ENCODE measurements around the gene CHMP1B. TPM values are rescaled to one million over a fixed set of nuclear protein-coding genes. Genes with fewer than 3 reads are reported as not detected.

The CHMP1B gene
- total and polyA plus RNA-seq, 3 donors from 2014 or later: 32.8 to 50.0 (median 39.1) TPM

GRCh38 chr18:11857177-11857887 lies 6.1 kb downstream of the CHMP1B start:
- no peaks in the 10 kb centered on the region for H3K36me3 ChIP-seq (ENCODE audit: low read depth, missing control alignments)
- no peak overlapping the region for H3K4me3 ChIP-seq
- H3K9me3 ChIP-seq: no peaks in the 10 kb centered on the region
- H3K27me3 ChIP-seq: no peaks in the 10 kb centered on the region
- H3K27ac ChIP-seq: no peak overlapping the region
- TF ChIP-seq POLR2A (IDR thresholded peaks at IDR 0.05): no peak
- peaks cover 9% of the 10 kb centered on the region for H3K4me1 ChIP-seq
- WGBS, 2 donors: 48 to 65% methylated on average over 11 of the region's 11 CpGs
- intact Hi-C loops (cut with DNase I; ENCODE audit: low total_unique reads): no loop called here
- DNase-seq: no peak

DNA sequence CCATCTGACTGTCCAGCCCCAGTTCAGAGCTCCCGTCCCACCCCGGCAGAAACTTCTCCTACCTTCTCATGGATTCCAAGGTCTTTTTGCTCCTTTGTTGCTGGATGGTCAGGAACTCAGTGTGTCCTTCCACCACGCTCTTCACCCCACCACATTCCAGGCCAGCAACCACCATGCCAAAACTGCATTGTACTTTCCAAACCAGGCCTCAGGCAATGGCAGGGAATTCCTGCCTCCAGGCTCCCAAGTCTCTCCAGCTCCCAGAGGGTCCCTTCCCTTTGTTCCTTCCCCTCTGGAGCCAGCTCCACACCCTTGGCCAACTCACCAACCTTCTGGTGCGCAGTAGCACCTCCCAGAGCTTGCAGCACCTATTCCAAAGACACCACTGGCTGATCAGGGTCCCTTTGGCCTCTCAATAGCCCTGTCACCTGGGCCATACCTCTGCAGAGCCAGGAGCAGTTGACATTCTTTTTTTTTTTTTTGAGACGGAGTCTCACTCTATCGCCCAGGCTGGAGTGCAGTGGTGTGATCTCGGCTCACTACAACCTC lies 8.1 kb downstream of the CHMP1B start:
- Histone ChIP-seq H3K4me3 (no peak overlapping the region), H3K9me3 (no peaks in the 10 kb centered on the region), H3K27ac (no peak overlapping the region), H3K36me3 (ENCODE audit: low read depth, missing control alignments) (no peaks in the 10 kb centered on the region), H3K27me3 (no peaks in the 10 kb centered on the region), H3K4me1 (no peaks in the 10 kb centered on the region)
- no peak for DNase-seq
- WGBS, 2 donors: 92 to 95% methylated on average over 7 of the region's 7 CpGs
- intact Hi-C loops (cut with DNase I; ENCODE audit: low total_unique reads): no loop called here
- TF ChIP-seq POLR2A (IDR thresholded peaks at IDR 0.05) (no peak), CTCF (IDR thresholded peaks at IDR 0.05) (no peak)

- TF ChIP-seq CTCF (IDR thresholded peaks at IDR 0.05): no peak
- no peak for TF ChIP-seq POLR2A (IDR thresholded peaks at IDR 0.05)
- Histone ChIP-seq H3K4me1 (no peaks in the 10 kb centered on the region), H3K27ac (no peak overlapping the region), H3K27me3 (no peaks in the 10 kb centered on the region), H3K9me3 (no peaks in the 10 kb centered on the region), H3K4me3 (no peak overlapping the region), H3K36me3 (ENCODE audit: low read depth, missing control alignments) (no peaks in the 10 kb centered on the region)
- WGBS, 2 donors: 71 to 82% methylated on average over 3 to 4 of the region's 4 CpGs
- intact Hi-C loops (cut with DNase I; ENCODE audit: low total_unique reads): no loop called here
- no peak for DNase-seq
These were observed 8.7 kb downstream of the CHMP1B start for GRCh38 chr18:11859903-11860407.

GRCh38 chr18:11860594-11861450 lies 9.6 kb downstream of the CHMP1B start:
- H3K4me3 ChIP-seq: no peak overlapping the region
- intact Hi-C loops (cut with DNase I; ENCODE audit: low total_unique reads): no loop called here
- 83 to 85% methylated on average over 12 to 17 of the region's 17 CpGs for WGBS, 2 donors
- no peaks in the 10 kb centered on the region for H3K4me1 ChIP-seq
- no peak for DNase-seq
- H3K27me3 ChIP-seq: no peaks in the 10 kb centered on the region
- TF ChIP-seq CTCF (IDR thresholded peaks at IDR 0.05) (no peak), POLR2A (IDR thresholded peaks at IDR 0.05) (no peak)
- H3K27ac ChIP-seq: no peak overlapping the region
- H3K9me3 ChIP-seq: no peaks in the 10 kb centered on the region
- H3K36me3 ChIP-seq (ENCODE audit: low read depth, missing control alignments): no peaks in the 10 kb centered on the region

Measured in testis (tissue), 3 donors.